Measurements from ENCODE around the gene NALF2.

The NALF2 gene

DNA sequence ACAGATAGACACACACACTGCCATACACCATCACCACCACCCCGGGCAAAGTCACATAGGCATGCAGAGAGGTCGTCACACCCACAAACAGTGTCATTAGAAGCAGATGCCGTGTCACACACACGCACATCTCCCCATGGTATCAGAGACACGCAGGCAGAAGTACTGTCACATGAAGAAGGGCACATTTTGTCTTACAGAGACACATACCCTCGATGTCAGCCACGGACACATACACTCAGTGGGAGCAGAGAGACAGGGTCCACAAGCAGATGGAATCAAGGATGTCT, 3.3 kb downstream of the NALF2 start:
- no peak for TF ChIP-seq GABPA (IDR thresholded peaks at IDR 0.05; ENCODE audit: low read depth)
- TF ChIP-seq, protein P1, sequence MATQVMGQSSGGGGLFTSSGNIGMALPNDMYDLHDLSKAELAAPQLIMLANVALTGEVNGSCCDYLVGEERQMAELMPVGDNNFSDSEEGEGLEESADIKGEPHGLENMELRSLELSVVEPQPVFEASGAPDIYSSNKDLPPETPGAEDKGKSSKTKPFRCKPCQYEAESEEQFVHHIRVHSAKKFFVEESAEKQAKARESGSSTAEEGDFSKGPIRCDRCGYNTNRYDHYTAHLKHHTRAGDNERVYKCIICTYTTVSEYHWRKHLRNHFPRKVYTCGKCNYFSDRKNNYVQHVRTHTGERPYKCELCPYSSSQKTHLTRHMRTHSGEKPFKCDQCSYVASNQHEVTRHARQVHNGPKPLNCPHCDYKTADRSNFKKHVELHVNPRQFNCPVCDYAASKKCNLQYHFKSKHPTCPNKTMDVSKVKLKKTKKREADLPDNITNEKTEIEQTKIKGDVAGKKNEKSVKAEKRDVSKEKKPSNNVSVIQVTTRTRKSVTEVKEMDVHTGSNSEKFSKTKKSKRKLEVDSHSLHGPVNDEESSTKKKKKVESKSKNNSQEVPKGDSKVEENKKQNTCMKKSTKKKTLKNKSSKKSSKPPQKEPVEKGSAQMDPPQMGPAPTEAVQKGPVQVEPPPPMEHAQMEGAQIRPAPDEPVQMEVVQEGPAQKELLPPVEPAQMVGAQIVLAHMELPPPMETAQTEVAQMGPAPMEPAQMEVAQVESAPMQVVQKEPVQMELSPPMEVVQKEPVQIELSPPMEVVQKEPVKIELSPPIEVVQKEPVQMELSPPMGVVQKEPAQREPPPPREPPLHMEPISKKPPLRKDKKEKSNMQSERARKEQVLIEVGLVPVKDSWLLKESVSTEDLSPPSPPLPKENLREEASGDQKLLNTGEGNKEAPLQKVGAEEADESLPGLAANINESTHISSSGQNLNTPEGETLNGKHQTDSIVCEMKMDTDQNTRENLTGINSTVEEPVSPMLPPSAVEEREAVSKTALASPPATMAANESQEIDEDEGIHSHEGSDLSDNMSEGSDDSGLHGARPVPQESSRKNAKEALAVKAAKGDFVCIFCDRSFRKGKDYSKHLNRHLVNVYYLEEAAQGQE (IDR thresholded peaks at IDR 0.05; ENCODE audit: insufficient replicate concordance, low read depth): no peak
- TF ChIP-seq POLR2AphosphoS5 (IDR thresholded peaks at IDR 0.05; ENCODE audit: low read depth): no peak
- TF ChIP-seq, protein P2, sequence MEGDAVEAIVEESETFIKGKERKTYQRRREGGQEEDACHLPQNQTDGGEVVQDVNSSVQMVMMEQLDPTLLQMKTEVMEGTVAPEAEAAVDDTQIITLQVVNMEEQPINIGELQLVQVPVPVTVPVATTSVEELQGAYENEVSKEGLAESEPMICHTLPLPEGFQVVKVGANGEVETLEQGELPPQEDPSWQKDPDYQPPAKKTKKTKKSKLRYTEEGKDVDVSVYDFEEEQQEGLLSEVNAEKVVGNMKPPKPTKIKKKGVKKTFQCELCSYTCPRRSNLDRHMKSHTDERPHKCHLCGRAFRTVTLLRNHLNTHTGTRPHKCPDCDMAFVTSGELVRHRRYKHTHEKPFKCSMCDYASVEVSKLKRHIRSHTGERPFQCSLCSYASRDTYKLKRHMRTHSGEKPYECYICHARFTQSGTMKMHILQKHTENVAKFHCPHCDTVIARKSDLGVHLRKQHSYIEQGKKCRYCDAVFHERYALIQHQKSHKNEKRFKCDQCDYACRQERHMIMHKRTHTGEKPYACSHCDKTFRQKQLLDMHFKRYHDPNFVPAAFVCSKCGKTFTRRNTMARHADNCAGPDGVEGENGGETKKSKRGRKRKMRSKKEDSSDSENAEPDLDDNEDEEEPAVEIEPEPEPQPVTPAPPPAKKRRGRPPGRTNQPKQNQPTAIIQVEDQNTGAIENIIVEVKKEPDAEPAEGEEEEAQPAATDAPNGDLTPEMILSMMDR (IDR thresholded peaks at IDR 0.05; ENCODE audit: insufficient read depth, low read length): no peak
- TF ChIP-seq SPI1 (IDR thresholded peaks at IDR 0.05; ENCODE audit: borderline replicate concordance, low read depth): no peak
- no peak overlapping the region for H3K4me3 ChIP-seq (replicated peaks; ENCODE audit: insufficient read depth, low read length)
- H3K27ac ChIP-seq (replicated peaks): no peak overlapping the region
- H3K27me3 ChIP-seq (ENCODE audit: insufficient read depth, poor library complexity, severe bottlenecking): peaks cover 6% of the 10 kb centered on the region
- DNase-seq (ENCODE audit: low read depth in 1 of 2, low spot score in 1 of 2): no peak

DNA sequence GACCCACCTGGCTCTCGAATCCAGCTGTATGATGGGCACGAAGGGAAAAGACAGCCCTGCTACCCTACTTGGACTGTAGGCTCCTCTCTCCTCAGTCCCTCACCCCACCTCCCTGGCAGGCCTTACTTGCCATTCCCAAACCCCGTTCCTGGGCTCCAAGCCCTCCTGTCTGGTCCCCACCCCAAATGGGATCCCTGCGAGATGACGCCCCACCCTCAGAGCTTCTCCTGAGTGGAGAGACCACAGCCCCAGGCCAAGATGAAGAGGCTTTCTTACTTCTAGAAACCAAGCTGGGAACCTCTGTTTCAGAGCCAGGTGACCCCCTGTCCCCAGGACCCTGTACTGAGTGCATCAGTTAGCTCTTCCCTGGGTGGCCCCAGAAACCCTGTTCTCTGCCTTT, 4.5 kb downstream of the NALF2 start:
- TF ChIP-seq, protein P2 (IDR thresholded peaks at IDR 0.05; ENCODE audit: insufficient read depth, low read length): no peak
- no peak for TF ChIP-seq SPI1 (IDR thresholded peaks at IDR 0.05; ENCODE audit: borderline replicate concordance, low read depth)
- TF ChIP-seq, protein P1 (IDR thresholded peaks at IDR 0.05; ENCODE audit: insufficient replicate concordance, low read depth): no peak
- no peak for TF ChIP-seq POLR2AphosphoS5 (IDR thresholded peaks at IDR 0.05; ENCODE audit: low read depth)
- TF ChIP-seq GABPA (IDR thresholded peaks at IDR 0.05; ENCODE audit: low read depth): no peak
- no peak for DNase-seq (ENCODE audit: low read depth in 1 of 2, low spot score in 1 of 2)
- Histone ChIP-seq H3K27ac (replicated peaks) (no peak overlapping the region), H3K4me3 (replicated peaks; ENCODE audit: insufficient read depth, low read length) (no peak overlapping the region), H3K27me3 (ENCODE audit: insufficient read depth, poor library complexity, severe bottlenecking) (peaks cover 6% of the 10 kb centered on the region)

DNA sequence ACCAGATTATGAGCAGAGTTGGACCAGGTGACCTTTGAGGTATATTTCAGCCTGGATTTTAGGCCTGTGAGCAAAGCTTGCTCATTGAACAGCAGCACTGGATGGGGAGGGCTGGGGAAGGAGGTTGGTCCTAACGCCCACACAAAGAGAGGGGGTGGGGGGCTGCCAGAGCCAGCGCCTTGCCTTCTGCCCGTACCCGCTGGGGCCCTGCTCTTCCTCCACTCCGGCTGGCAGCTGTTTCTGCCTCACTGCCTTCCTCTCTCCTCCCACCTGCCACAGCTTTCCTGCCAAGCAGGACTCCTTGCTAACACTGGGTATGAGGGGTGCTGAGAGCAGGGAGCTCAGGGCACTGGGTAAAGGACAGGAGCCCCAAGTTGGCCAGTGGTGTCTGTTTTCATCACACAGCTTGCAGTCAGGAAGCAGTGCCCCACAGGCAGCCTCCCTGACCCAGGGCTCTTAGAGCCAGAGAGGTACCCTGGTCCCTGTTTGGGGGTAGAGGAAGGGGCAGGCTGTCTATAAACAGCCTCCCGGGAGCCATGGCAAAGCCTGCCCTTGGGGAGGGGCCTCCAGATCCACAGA, 6.1 kb downstream of the NALF2 start:
- H3K27me3 ChIP-seq (ENCODE audit: insufficient read depth, poor library complexity, severe bottlenecking): peaks cover 4% of the 10 kb centered on the region
- no peak for DNase-seq (ENCODE audit: low read depth in 1 of 2, low spot score in 1 of 2)
- no peak overlapping the region for H3K27ac ChIP-seq (replicated peaks)
- no peak overlapping the region for H3K4me3 ChIP-seq (replicated peaks; ENCODE audit: insufficient read depth, low read length)
- TF ChIP-seq POLR2AphosphoS5 (IDR thresholded peaks at IDR 0.05; ENCODE audit: low read depth) (no peak), GABPA (IDR thresholded peaks at IDR 0.05; ENCODE audit: low read depth) (no peak), SPI1 (IDR thresholded peaks at IDR 0.05; ENCODE audit: borderline replicate concordance, low read depth) (no peak)
- TF ChIP-seq, protein P2 (IDR thresholded peaks at IDR 0.05; ENCODE audit: insufficient read depth, low read length): no peak
- TF ChIP-seq, protein P1 (IDR thresholded peaks at IDR 0.05; ENCODE audit: insufficient replicate concordance, low read depth): no peak
